Measurements from ENCODE around the gene ALX3. TPM values are rescaled to one million over a fixed set of nuclear protein-coding genes. Genes with fewer than 3 reads are reported as not detected.

The ALX3 gene
- total RNA-seq, 1 donor from 2014 or later, result not detected

DNA sequence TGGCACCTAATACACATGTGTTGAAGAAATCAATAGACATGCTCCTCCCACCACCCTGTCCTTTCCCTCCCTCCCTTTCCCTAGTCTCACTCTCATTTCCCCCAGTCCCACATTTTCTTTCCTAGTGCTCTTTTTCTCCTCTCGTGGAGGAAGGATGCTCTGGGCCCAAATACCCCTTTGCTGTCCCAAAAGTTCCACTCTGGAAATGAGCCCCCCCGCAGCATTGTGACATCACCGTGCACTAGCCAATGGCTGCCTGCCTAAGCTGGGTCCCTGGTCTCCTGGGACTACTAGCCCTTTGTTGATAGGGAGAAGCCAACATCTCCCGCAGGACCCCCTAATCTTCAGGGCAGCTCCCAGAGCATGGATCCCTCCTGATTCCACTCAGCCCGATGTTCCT lies 41.7 kb upstream of the ALX3 start, which contains the start of gene UBL4B:
TSS of gene UBL4B (plus strand) at position 301 of the 400 bp plus-strand sequence. CDS start at position 393, 92 bp downstream.
- no peak within 1 kb of the TSS for H3K4me3 ChIP-seq (ENCODE audit: low read depth, low read length)
- TF ChIP-seq, protein P1, sequence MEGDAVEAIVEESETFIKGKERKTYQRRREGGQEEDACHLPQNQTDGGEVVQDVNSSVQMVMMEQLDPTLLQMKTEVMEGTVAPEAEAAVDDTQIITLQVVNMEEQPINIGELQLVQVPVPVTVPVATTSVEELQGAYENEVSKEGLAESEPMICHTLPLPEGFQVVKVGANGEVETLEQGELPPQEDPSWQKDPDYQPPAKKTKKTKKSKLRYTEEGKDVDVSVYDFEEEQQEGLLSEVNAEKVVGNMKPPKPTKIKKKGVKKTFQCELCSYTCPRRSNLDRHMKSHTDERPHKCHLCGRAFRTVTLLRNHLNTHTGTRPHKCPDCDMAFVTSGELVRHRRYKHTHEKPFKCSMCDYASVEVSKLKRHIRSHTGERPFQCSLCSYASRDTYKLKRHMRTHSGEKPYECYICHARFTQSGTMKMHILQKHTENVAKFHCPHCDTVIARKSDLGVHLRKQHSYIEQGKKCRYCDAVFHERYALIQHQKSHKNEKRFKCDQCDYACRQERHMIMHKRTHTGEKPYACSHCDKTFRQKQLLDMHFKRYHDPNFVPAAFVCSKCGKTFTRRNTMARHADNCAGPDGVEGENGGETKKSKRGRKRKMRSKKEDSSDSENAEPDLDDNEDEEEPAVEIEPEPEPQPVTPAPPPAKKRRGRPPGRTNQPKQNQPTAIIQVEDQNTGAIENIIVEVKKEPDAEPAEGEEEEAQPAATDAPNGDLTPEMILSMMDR (conservative IDR thresholded peaks at IDR 0.05; ENCODE audit: low read depth, low read length), result no peak
- no peak for DNase-seq (ENCODE audit: low read depth)

DNA sequence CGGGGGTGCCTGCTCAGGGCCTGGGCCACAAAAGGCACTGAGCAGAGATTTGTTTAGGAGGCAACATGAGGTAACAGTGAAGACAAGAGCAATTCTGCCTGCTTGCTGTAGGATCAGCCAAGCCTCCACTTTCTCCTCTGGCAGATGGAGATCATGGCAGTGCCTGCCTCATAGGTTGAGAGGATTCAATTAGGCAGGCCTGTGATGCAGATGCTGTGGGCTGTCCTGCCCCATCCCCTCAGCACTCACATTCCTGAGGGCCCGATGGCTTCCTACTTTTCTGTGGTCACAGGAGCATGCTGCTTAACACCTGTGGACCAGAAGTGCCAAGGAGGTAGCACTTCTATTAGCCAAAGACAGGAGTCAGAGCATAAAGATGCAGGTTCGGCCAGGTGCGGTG lies 40.6 kb upstream of the ALX3 start:
- no peak for DNase-seq (ENCODE audit: low read depth)
- TF ChIP-seq, protein P1 (conservative IDR thresholded peaks at IDR 0.05; ENCODE audit: low read depth, low read length), result no peak
- no peak overlapping the region for H3K4me3 ChIP-seq (ENCODE audit: low read depth, low read length)

DNA sequence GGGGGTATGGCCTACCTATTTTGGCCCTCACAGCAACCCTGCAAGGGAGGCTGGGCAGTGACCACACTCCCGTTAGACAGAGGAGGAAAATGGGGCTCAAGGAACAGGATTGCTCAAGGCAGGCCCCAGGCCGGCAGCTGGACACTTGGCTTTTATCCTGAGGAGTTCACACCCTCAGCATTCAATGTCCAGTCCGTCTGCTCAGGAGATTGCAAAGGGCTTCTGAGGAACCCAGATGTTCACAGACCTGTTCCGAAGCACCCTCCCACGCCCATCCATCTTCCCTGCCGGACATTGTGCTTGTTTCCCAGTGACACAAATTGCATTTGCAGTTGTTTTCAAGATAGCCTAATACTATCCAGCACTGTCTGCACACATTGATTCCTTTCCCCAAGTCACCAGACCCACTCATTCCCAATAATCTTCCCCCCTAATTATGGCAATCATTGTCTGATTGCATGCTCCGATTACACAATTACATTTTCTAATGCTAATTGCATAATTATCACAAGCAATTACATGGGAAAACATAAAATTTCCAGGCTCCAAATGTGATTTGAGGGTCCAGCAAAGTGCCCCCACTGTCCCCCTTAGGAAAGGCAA lies 37.5 kb upstream of the ALX3 start:
- H3K4me3 ChIP-seq (ENCODE audit: low read depth, low read length), result no peak overlapping the region
- no peak for DNase-seq (ENCODE audit: low read depth)
- TF ChIP-seq, protein P1 (conservative IDR thresholded peaks at IDR 0.05; ENCODE audit: low read depth, low read length), result no peak

DNA sequence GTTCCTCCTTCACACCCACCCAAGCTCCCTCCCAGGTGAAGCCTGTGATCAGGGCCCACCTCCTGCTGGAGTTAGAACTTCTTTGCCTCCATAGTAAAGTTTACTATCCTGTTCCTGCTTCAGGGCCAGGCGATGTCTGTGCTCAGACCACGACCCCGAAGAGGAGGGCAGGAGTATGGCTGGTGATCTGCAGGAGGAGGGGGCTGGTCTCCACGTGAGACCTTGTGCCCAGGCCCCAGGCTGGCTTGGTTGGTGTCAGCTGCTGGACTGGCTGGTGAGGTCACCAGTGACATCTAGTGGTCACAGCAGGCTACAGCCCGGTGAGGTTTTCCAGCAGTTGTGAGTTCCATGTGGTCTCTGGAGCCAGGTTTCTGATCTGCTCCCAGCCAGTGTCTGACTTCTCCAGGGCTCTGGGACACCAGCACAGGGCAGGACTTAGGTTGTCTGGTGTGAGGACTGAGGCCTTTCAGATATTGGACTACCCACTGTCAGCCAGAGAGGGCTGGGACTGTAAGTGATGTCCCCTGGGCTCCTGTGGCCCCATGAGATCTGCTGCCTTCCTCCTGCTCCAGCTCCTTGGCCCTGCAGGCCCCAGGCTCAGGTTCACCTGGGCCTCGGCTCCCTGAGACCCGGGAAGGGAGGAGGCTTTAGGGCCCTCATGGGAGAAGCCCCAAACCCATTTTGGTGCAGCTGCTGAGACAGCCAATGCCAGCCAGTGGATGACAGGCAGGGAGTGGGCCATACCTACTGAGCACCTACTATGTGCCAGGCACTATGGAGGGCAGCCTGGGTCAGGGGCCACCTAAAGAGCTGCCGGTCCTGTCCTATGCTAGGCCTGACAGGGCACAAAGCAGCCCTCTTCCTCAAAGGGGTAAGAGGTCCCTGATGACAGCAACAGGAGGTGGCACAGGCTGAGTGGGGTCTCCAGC lies 35.8 kb upstream of the ALX3 start:
- no peak overlapping the region for H3K4me3 ChIP-seq (ENCODE audit: low read depth, low read length)
- DNase-seq (ENCODE audit: low read depth), result no peak
- TF ChIP-seq, protein P1 (conservative IDR thresholded peaks at IDR 0.05; ENCODE audit: low read depth, low read length), result peak; percentile 88

DNA sequence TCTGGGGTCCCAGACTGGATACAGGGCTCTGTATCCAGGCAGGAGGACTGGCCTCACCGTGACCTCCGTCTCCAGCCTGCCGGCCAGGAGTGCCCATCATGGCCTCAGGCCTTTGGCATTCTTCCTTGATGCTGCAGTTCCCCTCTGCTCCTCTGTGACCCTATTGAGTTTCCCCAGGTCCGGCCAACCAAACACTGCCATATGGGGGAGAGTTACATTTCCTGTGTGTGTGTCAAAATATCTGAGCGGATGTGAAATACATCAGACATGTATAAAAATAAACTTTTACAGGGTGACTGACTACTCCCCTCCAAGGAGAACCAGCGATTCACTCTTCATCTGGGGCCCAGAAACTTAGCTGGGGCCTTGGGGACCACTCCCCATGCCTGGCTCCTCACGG lies 31.6 kb upstream of the ALX3 start:
- no peak for DNase-seq (ENCODE audit: low read depth)

DNA sequence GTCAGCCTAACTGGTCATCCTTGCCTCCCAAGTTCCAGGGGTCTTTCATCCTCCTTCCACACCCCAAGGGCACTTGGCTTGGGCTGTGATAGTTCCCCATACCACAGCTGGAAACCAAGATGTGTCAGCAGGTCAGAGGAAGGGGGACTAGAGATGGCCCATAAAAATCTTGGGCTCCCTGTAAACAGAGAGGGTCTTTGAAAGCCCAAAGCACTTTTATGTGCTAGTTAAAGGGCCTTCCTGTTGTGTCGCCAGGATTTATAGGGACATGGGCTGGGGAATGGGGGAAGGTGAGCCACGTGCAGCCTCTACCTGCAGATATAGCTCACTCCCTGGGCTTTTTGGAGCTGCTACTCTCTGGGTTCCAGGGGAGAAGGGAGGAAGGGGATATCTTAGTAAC lies 29.9 kb upstream of the ALX3 start:
- H3K4me3 ChIP-seq (ENCODE audit: low read depth, low read length), result no peak overlapping the region
- no peak for DNase-seq (ENCODE audit: low read depth)
- TF ChIP-seq, protein P1 (conservative IDR thresholded peaks at IDR 0.05; ENCODE audit: low read depth, low read length), result no peak

More for the DNA sequence above, 31.6 kb upstream of the ALX3 start:
- no peak overlapping the region for H3K4me3 ChIP-seq (ENCODE audit: low read depth, low read length)
- TF ChIP-seq, protein P1 (conservative IDR thresholded peaks at IDR 0.05; ENCODE audit: low read depth, low read length), result no peak
